GM18517 (cell line): ENCODE measurements around the gene POLR3K.

Experiments
- ATAC-seq: cut with Tn5 transposase; IDR thresholded peaks from one replicate; pipeline ENCODE4 v1.9.1; 2021; ENCODE audit warnings: mild to moderate bottlenecking, moderate library complexity; ENCODE audit not compliant: unreplicated experiment

The POLR3K gene

DNA sequence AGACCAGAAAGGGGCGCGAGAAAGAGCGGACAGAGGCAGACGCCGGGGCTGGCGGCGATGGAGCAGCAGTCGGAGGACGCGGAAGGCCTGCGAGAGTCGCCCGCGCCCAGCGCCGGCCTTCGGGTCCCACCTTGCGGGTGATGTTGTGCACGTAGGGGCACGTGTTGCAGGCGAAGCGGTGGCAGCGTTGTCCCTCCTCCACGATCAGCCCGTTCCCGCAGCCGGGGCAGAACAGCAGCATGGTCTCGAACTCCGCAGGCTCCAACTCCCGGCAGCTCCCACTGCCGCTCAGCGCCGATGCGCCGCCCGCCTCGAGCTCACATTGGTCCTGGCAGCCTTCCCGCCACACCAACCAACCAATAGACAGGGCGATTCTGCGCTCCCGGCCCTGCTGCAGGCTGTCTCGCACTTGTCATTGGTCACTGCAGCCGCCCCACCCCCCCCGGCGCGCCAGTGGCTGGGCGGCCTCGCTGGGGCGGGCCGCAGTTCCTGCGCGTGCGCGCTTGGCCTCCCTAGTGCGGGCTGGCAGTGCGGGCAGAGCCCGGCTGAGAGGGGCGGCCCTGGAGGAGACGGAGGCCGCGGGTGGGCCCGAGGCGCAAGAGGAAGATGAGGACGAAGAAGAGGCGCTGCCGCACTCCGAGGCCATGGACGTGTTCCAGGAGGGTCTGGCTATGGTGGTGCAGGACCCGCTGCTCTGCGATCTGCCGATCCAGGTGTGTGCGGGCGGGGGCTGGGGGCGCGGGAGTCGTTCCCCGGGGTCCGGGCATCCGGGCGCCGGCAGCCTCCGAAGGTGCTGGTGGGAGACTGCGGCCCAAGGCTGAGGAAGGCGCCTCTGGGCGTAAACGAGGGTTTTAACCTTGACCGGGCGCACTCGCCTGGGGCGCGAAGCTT is at the start of gene POLR3K, which contains the start of gene SNRNP25:
Gene POLR3K (minus strand): TSS at position 263 of the 891 bp plus-strand sequence. CDS start 22 bp downstream, at position 241.
Gene SNRNP25 (plus strand): TSS at position 483 of the 891 bp plus-strand sequence. CDS start 189 bp downstream, at position 672.
- peak; percentile 90 for ATAC-seq

DNA sequence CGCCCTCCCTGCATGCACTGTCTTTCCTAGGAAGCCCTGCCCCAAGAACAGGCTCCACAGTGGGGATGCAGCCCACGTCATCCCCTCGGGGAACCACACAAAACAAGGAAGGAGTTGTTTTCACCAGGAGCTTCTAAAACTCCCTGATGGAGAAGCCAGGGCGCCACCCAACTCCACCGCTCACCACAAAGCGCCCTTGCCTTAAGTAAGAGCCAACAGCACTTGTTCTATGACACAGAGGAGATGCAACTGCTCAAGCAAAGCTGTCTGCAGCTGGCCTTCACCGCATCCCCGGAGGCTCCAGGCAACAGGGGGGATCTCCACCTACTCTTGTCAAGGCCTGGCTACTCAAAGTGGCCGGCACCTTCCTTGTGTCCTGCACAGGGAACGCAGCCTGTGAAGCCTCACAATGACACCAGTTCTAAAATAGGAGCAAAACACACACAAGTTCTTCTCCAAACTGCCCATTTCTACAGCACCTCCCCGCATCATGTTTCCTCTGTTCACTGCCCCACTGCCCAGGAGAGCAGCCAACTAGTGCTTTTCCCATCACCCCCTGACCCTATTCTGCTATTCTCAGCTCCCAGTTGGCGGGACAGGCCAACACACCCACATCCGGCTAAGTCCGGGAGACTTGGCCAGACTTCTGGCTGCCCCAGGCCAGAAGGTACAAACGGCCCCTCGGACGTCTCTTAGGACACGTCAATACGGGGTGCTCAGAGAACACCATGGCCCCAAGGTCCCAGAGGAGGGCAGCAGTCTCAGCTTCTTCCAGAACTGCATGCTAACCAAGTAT is 48.9 kb upstream of the POLR3K start:
- ATAC-seq: no peak

DNA sequence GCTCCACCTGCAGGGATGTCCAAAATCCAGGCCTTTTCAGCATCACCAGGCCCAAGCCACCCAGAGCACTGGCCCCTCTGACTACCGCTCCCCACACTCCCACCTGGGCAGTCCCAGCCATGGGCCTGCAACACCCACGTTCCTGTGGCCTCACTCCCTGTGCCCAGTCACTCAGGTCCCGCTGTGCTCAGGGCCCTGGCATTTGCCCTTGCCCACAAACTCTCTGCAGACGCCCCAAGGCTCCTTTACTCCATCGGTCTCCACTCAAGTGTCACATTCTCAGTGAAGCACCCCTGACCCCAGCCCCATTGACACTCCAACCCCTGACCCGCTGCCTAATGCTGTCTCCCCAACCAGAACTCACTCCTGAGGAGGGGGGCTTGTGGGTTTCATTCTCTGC is 48.2 kb upstream of the POLR3K start:
- no peak for ATAC-seq

DNA sequence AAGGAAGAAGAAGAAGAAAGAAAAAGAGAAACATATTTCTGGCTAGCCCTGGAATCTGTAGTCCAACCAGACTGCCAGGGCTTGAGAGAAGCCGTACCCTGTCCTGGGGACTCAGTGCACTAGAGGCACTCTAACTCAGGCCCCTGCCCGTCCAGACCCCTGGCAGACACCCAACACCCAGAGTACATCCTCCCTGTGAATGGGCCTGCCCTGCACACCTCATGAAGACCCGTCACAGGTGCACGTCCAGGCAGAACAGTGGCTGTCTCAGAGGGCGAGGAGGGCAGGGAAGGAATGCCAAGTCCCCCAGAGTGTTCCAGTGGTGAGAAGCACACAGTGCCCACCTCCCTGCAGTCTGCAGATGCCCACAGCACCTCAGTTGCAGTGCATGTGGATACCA is 47.6 kb upstream of the POLR3K start:
- no peak for ATAC-seq

DNA sequence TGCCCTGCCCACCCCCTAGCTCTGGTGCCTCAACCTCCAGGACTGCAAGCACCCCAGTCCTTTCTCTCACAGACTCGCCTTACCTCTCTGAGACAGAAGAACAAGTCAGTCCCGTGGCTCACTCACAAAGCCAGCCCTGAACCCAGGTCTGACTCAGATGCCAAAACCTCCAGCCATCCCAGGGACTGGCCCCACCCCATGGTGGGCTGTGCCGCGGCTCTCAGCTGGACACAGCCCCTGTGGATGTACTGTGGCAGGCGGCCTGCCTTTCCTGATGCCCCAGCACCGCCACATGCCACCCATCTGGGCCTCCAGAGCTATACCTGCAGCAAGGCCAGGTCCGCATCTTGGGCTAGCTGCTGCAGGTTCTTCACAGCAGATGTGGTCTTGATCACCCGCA is 44.4 kb upstream of the POLR3K start:
- no peak for ATAC-seq

DNA sequence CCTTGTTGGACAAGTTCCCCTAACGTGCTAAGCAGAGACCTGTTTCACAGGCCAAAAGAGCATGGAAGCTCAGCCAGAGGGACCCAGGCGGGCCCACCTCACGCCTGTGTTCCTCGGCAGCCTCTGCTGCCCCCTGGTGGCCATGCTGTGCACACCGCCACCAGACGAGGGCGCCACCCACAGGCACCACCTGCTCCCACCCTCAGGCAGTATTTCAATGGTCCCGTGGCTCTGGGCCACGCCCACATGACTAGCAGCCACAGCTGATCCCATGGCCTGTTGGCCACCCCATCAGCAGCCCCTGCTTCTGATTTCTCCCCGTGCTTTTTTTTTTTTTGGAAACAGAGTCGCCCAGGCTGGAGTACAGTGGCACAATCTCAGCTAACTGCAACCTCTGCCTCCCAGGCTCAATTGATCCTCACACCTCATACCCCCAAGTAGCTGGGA is 43.5 kb upstream of the POLR3K start:
- ATAC-seq: peak; percentile 62

DNA sequence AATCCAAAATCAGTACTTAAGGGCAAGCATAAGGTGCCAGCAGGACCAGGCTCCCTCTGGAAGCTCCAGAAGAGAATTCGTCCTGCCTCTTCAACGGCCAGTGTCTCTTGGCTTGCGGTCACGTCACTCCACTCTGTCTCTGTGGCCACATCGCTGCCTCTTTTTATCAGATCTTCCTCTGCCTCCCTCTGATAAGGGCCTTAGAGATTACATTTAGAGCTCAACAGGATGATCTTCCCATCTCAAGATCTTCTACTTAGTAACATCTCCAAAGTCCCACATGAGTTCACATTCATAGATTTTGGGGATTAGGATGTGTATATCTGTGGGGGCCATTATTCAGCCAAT is 41.5 kb upstream of the POLR3K start:
- ATAC-seq: no peak

DNA sequence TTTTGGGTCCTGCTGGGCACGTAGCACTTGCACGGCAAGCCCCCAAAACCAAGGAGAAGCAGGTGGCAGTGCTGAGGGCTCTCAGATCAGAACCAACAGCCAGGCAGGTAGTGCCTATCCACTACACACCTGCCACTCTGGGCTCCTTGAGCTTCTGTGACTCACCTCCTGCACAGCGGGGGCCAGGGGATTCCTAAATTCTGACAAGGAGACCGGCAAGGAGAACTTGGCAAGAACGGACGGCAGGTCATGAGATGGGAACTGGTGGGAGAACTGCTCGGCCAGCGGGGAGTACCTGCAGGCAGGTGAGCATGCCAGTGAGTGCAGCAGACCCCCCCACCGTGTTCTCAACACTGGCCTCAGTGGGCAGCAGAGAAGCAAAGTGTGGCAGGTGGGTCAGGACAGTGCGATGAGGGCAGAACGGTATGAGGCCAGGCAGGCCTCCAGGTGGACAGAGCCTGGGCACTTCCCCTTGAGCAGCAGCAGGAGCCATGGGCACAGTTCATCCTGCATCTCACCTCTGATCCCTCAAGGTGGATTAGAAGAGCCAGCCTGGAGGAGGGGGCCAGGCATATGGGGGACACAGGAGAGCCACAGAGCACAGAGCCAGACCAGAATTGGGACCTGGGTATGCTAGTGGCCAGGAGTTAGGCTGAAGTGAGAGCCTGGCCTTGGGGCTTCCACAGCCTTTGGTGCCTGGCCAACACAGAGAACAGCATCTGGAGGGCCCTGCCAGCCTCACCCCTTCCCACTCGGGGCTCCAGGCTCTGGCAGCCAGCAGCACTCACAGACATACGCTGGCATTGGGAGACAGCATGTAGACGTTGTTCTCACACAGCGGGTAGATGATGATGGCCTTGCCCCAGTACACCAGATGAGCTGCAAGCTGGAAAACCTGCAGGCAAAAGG is 39.3 kb upstream of the POLR3K start:
- ATAC-seq: no peak

DNA sequence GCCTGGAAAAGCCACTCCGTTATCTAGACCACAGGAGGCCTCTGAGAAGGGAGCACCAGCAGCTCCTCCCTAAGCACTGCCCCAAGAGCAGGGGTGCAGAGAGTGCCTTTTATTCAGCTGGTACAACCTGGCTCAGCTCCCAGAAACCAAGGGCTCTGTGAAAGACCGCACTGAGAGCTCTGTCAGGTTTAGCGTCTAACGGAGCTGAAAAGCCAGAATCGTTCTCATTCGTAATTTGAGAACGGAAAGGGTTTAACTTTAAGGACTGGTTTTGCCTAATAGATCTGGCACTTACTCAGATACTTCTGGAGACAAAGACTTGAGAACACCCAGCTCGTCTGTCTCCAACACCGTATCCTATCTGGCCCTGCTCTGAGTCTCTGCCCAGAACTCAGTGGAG is 38.1 kb upstream of the POLR3K start:
- no peak for ATAC-seq

DNA sequence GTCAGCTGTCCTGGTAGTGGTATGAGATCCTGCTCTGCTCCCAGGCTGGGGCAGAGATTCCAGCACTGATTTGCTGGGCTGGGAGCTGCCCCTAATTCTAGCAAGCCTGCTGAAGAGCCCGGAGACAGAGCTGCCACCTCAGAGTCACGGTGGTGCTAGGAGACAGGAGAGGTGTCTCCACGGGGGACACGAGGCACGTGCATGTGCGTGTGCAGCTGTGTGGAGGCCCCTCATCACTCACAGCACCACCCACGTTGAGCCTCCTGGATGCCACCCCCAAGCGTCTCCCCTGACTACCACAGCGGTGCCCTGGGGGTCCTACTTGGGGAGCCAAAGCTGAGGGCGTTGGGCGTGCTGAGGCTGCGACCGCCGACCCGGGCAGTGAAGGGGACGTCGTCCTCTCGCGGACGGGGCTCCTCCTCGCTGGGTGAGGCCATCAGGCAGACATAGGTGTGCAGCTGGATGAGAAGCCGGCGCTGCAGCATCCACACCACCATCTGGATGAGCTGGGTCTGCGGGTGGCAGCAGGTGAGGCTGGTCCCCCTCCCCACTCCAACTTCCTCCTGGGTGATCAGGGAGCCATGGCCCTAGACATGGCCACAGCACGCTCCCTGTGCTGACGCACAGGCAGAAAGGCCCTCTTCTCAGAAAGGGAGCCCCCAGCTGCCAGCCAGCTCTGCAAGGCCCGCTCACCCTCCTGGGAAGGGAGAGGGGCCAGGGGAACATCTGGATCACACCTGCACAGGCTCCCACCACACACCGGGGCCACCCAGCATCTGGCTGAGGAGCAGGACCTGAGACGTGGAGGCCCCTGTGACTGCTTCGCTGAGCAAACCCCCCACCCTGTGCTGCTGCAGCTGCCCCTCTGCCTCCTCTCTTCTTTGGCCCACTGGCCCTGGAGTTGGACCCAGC is 36.2 kb upstream of the POLR3K start:
- no peak for ATAC-seq

DNA sequence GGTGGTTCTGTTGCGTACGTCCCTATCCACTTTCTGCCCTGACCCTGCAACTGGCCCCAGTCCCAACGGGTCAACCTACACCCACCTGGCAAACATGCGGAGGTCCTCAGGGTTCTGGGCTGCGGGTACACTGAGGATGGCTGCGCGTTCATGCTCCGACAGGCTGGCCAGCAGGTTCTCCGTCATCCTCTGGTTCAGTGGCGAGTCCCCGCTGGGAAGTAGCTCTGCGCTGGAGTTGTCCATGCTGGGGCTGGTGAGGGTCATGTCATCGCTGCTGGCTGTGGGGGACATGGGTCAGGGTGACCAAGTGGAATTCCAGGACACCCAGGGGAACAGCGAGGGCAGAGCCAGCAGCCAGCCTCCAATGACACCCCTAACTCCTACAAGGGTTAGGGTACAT is 35.2 kb upstream of the POLR3K start:
- no peak for ATAC-seq

DNA sequence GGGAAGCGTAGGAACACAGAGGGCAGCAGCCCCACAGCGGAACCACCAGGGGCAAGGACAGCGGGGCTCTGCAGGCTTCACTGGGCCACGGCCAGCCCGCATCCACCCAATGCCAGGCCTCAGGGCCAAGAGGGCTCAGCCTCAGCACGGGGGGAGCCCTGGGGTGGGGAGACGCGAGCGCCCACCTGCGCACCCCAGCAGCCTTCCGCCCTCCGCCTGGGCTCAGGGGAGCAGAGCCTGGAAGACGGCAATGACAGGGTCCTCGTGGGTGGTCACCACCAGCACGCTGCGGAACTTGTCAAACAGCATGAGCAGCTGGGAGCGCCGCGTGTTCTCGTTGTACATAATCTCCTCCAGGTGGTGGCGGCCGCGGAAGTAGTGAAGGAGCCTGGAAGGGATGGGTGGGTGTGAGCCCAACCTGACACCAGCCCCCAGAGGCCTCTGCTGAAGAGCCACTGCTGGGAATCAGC is 33.1 kb upstream of the POLR3K start:
- no peak for ATAC-seq

DNA sequence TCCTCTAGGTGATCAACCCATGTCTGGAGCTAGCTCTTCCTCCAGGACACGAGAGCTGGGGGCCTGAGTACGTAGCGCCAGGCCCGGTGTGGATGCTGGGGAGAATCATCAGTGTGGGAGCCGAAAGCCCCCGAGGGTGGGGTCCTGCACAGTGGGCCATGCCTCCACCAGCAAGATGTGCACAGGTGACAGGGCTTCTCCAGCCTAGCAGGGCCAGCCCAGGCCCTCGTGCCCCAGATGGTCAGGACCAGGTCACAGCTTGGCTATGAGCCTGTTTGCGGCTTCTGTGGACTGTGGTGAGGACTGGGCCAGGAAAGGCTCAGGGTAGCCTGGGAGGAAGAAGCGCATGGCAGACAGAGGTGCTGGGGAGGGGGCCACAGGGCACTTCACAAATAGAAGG is 32.5 kb upstream of the POLR3K start:
- ATAC-seq: no peak

DNA sequence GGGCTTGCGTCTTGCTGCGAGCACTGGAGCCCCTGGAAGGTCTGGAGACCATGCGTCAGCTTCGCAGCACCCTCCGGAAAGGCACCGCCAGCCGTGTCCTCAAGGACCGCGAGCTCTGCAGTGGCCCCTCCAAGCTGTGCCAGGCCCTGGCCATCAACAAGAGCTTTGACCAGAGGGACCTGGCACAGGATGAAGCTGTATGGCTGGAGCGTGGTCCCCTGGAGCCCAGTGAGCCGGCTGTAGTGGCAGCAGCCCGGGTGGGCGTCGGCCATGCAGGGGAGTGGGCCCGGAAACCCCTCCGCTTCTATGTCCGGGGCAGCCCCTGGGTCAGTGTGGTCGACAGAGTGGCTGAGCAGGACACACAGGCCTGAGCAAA is 32.0 kb upstream of the POLR3K start:
- no peak for ATAC-seq

DNA sequence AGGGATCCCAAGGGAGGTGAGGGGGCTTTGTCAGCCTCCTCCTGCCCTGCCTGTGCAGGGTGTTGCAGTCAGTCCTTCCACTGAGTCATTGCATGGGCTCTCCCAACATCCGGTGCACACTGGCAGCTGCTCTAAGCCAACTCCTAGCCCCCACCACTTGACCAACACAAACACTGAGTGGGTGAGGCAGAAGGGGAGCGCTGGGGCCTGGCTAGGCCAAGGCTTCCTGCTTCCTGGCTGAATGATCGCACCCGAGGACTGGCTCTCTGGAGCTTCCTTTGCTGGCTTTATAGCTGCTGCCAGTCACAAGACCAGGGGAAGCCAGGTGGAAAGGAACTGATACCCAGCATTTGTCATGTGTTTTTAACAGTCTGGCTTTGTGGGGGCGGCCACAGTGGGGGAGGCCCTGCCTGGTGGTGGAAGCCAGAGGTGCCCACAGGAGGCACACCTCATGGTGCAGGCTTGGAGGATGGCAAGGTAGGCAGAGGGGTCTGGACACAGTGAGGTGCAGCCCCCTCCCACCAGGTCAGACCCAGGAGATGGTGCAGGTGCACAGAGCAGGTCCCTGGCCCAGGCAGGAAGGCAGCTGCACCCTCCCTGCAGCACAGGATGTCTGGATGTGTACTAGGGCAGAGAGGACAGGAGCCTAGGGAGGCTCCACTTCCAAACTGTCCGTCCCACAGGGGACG is 31.5 kb upstream of the POLR3K start:
- peak; percentile 74 for ATAC-seq

DNA sequence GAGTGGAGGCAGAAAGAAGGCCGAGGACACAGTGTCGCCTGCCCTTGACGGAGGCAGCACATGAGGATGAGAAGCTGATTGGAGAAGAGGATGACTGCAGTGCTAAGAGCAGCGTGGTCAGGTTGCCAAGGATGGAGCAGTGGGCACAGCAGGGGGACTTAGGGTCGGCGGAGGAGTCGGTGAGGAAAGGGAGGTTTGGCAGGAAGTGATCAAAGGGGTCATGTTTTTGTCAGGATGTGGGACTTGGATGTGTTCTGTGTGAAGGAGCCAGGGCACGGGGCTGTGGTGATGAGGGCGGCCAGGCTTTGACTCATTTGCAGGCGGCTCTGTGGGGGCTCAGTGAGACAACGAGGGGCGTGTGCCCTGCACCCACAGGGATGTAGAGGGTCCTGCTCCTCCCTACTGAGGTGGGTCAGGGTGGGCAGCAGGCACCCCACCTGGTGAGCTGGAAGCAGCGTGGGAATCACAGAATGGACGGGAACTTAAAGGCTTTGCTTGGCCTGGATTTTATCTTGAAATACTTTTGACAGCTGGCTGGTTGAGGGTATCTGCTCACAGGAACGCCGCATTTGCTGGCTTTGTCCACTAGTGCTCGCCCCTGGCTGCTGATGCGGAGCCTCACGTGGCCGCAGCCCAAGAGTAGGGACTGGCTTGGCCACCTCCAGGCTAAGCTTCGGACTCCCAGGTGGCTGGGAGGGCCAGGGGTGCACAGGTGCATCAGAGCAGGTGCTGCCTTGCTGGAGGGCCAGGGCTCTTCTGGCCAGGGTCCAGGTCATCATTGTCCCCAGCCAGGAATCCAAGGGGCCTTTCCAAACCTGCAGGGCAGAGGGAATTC is 30.6 kb upstream of the POLR3K start:
- ATAC-seq: no peak

DNA sequence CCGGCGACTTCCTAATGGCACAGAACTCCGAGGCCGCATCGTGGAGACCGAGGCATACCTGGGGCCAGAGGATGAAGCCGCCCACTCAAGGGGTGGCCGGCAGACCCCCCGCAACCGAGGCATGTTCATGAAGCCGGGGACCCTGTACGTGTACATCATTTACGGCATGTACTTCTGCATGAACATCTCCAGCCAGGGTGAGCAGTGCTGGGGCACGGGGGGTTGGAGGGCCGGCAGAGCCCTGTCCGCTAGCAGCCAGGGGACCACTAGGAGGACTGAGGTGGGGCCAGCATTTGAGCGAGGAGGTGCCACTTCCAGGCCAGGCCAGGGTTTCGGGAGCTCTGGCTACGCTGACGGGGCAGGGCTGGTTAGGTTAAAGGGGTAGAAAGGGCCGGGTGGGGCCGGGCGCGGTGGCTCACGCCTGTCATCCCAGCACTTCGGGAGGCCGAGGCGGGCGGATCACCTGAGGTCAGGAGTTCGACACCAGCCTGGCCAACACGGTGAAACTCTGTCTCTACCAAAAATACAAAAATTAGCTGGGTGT is 29.7 kb upstream of the POLR3K start:
- no peak for ATAC-seq
